ENCODE data around the gene WNT11. TPM values are rescaled to one million over a fixed set of nuclear protein-coding genes. Genes with fewer than 3 reads are reported as not detected.
A peak's percentile ranks its signal among the peaks of the same experiment; 100 is the strongest.

The WNT11 gene
- total and polyA plus RNA-seq, 2 of the 13 experiments (the other 11 are each of a cell fraction or from before 2014, with no cell fraction given), result 0.34 to 0.66 TPM

DNA sequence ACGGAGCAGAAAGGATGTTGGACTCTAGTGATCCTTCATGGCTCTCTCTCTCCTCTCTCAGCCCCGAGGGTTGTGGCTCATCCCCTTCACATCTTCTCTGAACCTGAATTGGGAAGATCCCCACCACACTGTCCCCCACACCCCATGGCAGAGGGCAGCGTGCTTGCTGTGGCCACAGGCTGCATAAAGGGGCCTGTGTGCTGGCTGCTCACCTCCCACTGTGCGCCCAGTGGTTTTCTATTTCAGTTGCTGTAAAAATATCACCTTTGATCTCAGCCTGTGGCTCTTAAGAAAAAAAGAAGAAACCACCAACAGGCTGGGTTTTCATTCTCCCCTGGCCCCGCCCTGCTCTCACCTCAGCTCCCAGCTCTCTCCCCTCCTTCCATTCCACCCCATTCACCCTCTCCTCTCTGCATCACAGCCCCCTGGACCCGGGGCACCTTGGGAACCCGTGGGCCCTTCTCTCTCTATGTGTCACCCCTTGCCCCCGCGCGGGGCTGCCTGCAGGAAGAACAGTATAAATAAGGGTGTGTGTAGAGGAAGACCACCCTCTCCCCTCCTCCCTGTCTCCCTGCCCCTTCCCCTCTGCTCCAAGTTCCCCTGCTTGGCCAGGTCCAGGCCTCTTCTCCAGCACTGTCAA, 25.8 kb upstream of the WNT11 start:
- peak overlapping the region in 2 of 3 experiments; percentile 20 to 42; a peak in 3 of 6 replicates for H3K4me3 ChIP-seq (replicated peaks in 1 of 3; ENCODE audit: insufficient read depth in 1 of 3, low read depth in 2 of 3, low read length in 3 of 3)
- no peaks in the 10 kb centered on the region for H3K9me3 ChIP-seq (ENCODE audit: low read length)
- peak overlapping the region; percentile 53 for H3K4me2 ChIP-seq (ENCODE audit: low read depth, low read length)
- peaks cover 54% of the 10 kb centered on the region for H3K4me1 ChIP-seq (ENCODE audit: insufficient read depth, low read length)
- H4K20me1 ChIP-seq (ENCODE audit: insufficient read depth, low read length), result no peaks in the 10 kb centered on the region
- peaks cover 6 to 26% of the 10 kb centered on the region in 2 experiments; a peak in 3 of 5 replicates for H3K27me3 ChIP-seq (ENCODE audit: control insufficient read depth in 1 of 2, insufficient read depth in 2 of 2, low read length in 2 of 2)
- WGBS (ENCODE audit: low lambda C conversion rate), result under 1% methylated on average over 10 of the region's 10 CpGs
- intact Hi-C loops (cut with micrococcal nuclease; ENCODE audit: unreplicated experiment) (loop anchor here (10.0 kb wide), 1 partner anchor 337 kb away; no protein-coding TSS in a partner anchor), in situ Hi-C loops (cut with HindIII; ENCODE audit: extremely low pct_ligation_motif_present, low pct_unique_long_range_greater_than_20kb) (no loop called here)
- no peak for ATAC-seq
- FAIRE-seq, result no peak
- no peak for TF ChIP-seq ZSCAN31 (CRISPR knock-in tag; IDR thresholded peaks at IDR 0.05; ENCODE audit: low read depth)
- no peak for TF ChIP-seq POGZ (CRISPR knock-in tag; IDR thresholded peaks at IDR 0.05)
- TF ChIP-seq, protein P1, sequence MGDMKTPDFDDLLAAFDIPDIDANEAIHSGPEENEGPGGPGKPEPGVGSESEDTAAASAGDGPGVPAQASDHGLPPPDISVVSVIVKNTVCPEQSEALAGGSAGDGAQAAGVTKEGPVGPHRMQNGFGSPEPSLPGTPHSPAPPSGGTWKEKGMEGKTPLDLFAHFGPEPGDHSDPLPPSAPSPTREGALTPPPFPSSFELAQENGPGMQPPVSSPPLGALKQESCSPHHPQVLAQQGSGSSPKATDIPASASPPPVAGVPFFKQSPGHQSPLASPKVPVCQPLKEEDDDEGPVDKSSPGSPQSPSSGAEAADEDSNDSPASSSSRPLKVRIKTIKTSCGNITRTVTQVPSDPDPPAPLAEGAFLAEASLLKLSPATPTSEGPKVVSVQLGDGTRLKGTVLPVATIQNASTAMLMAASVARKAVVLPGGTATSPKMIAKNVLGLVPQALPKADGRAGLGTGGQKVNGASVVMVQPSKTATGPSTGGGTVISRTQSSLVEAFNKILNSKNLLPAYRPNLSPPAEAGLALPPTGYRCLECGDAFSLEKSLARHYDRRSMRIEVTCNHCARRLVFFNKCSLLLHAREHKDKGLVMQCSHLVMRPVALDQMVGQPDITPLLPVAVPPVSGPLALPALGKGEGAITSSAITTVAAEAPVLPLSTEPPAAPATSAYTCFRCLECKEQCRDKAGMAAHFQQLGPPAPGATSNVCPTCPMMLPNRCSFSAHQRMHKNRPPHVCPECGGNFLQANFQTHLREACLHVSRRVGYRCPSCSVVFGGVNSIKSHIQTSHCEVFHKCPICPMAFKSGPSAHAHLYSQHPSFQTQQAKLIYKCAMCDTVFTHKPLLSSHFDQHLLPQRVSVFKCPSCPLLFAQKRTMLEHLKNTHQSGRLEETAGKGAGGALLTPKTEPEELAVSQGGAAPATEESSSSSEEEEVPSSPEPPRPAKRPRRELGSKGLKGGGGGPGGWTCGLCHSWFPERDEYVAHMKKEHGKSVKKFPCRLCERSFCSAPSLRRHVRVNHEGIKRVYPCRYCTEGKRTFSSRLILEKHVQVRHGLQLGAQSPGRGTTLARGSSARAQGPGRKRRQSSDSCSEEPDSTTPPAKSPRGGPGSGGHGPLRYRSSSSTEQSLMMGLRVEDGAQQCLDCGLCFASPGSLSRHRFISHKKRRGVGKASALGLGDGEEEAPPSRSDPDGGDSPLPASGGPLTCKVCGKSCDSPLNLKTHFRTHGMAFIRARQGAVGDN (CRISPR knock-in tag; IDR thresholded peaks at IDR 0.05), result peak; percentile 38
- TF ChIP-seq ZNF138 (CRISPR knock-in tag; IDR thresholded peaks at IDR 0.05; ENCODE audit: low read depth), result no peak
- TF ChIP-seq HDAC6 (IDR thresholded peaks at IDR 0.05; ENCODE audit: low read depth, low read length), result no peak
- no peaks in the 10 kb centered on the region for H3K79me2 ChIP-seq (ENCODE audit: insufficient read depth, low read length)
- H3K36me3 ChIP-seq (replicated peaks in 1 of 2; ENCODE audit: control insufficient read depth in 1 of 2, insufficient read depth in 2 of 2, low read length in 2 of 2), result no peaks in the 10 kb centered on the region
- no peak overlapping the region for H2AFZ ChIP-seq (ENCODE audit: low read length)
- no TSS peak for BruUV-seq (replicated peaks)
- POLR2A ChIA-PET, result no interaction called here
- no peak for DNase-seq (ENCODE audit: low spot score)
- no peak overlapping the region for H3K27ac ChIP-seq (ENCODE audit: extremely low read length, insufficient read depth, low read length)
- CTCF ChIA-PET (ENCODE audit: low intra/inter-chr PET ratio, low total read pairs), result no interaction called here
- H3K9ac ChIP-seq (ENCODE audit: insufficient read depth, low read depth, low read length), result no peak overlapping the region
